SJCRH30 (cell line): ENCODE measurements around the gene RSPRY1. TPM values are rescaled to one million over a fixed set of nuclear protein-coding genes. Genes with fewer than 3 reads are reported as not detected.

ENCODE experiments used
- DNase-seq, 2 experiments: peaks; one replicate each; pipeline ENCODE4 v3.0.0-alpha.2; 2015 to 2020
- H3K27ac ChIP-seq: fragments of 250-450 bp; sonication (Bioruptor Pico); 2 replicates; pipeline ENCODE4 v1.5.1; 2020; ENCODE audit warnings: mild to moderate bottlenecking, moderate library complexity
- H3K27me3 ChIP-seq: fragments of 250-450 bp; sonication (Bioruptor Pico); 2 replicates; pipeline ENCODE4 v1.5.1; 2020; ENCODE audit warnings: mild to moderate bottlenecking, moderate library complexity
- H3K36me3 ChIP-seq: fragments of 250-450 bp; sonication (Bioruptor Pico); 2 replicates; pipeline ENCODE4 v1.5.1; 2020; ENCODE audit warnings: mild to moderate bottlenecking, moderate library complexity
- H3K4me1 ChIP-seq: fragments of 250-450 bp; sonication (Bioruptor Pico); 2 replicates; pipeline ENCODE4 v1.5.1; 2020; ENCODE audit warnings: mild to moderate bottlenecking, moderate library complexity
- H3K4me3 ChIP-seq: fragments of 250-450 bp; sonication (Bioruptor Pico); 2 replicates; pipeline ENCODE4 v1.5.1; 2020; ENCODE audit warnings: mild to moderate bottlenecking, moderate library complexity
- H3K9me3 ChIP-seq: fragments of 250-450 bp; sonication (Bioruptor Pico); replicated peaks from 2 replicates; pipeline ENCODE4 v1.5.1; 2020; ENCODE audit warnings: mild to moderate bottlenecking, moderate library complexity
- total RNA-seq: library from RNA; depleted of rRNA; stranded (reverse); fragments of >200 nt; shearing (Covaris generic); gene quantifications from 2 replicates; pipeline ENCODE4 v1.2.3, GENCODE V29; 2014

RSPRY1 gene
- total RNA-seq, 1 experiment from 2014 or later: 49.9 TPM

DNA sequence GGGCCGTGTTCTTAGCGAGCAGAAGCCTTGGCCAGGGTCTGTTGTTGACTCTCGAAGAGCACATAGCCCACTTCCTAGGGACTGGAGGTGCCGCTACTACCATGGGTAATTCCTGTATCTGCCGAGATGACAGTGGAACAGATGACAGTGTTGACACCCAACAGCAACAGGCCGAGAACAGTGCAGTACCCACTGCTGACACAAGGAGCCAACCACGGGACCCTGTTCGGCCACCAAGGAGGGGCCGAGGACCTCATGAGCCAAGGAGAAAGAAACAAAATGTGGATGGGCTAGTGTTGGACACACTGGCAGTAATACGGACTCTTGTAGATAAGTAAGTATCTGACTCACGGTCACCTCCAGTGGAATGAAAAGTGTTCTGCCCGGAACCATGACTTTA is 18.5 kb downstream of the RSPRY1 start:
- DNase-seq: no peak
- Histone ChIP-seq H3K4me1 (no peaks in the 10 kb centered on the region; the same call in 1 of the 2 replicates), H3K27me3 (no peaks in the 10 kb centered on the region), H3K36me3 (peaks cover 54% of the 10 kb centered on the region), H3K4me3 (no peak overlapping the region), H3K27ac (no peak overlapping the region), H3K9me3 (no peaks in the 10 kb centered on the region)

DNA sequence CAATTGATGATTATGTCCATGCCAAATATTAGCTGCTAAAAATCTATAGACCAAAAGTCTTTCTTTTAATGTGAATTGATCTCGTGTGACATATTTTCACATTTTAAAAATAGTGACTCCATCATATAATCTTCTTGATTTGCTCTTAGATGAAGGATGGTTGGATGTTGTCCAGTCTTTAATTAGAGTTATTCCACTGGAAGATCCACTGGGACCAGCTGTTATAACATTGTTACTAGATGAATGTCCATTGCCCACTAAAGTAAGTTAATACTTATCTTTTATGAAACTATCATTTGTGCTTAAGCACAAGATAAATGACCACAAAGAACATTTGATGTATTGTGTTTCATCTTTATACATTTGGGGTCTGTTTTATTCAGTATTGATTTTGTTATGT is 22.8 kb downstream of the RSPRY1 start:
- Histone ChIP-seq H3K36me3 (peaks cover 87% of the 10 kb centered on the region), H3K9me3 (peaks cover 4% of the 10 kb centered on the region; the same call in 1 of the 2 replicates), H3K27me3 (no peaks in the 10 kb centered on the region), H3K4me3 (no peak overlapping the region), H3K4me1 (no peaks in the 10 kb centered on the region; the same call in 1 of the 2 replicates), H3K27ac (no peak overlapping the region)
- no peak for DNase-seq

DNA sequence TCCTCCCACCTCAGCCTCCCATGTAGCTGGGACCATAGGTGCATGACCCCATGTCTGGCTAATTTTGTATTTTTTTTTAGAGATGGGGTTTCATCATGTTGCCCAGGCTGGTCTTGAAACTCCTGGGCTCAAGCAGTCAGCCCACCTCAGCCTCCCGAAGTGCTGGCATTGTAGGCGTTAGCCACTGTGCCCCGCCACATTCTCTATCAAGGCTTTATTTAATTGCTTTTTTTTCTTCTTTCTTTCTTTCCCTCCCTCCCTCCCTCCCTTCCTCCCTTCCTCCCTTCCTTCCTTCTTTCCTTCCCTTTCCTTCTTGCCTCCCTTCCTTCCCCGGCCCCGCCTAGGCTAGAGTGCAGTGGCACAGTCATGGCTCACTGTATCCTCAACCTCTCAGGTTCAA is 23.7 kb downstream of the RSPRY1 start:
- H3K4me3 ChIP-seq: no peak overlapping the region
- no peaks in the 10 kb centered on the region for H3K27me3 ChIP-seq
- no peaks in the 10 kb centered on the region for H3K4me1 ChIP-seq
- DNase-seq: no peak
- peaks cover 87% of the 10 kb centered on the region for H3K36me3 ChIP-seq
- peaks cover 4% of the 10 kb centered on the region; the same call in 1 of the 2 replicates for H3K9me3 ChIP-seq
- no peak overlapping the region for H3K27ac ChIP-seq

DNA sequence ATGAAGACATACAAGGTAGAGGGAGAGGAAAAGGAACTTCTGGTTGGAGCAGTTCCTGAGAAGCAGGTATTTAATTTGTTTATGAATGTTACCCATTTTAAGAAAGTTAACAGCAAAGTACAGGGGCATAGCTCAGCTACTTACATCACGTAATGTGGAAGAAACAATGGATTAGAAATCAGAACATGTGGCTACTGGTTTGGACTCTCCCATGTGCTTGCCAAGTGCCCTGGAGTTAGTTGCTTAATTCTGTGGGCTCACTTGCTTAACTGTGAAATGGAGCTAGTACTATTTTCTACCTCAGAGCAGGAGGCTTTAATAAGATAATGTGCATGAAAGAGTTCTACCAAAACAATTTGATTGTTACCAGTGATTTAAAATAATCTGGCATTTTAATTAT is 27.3 kb downstream of the RSPRY1 start:
- Histone ChIP-seq H3K27ac (no peak overlapping the region), H3K36me3 (peaks cover 95% of the 10 kb centered on the region), H3K27me3 (no peaks in the 10 kb centered on the region), H3K4me3 (no peak overlapping the region), H3K9me3 (peaks cover 28% of the 10 kb centered on the region), H3K4me1 (no peaks in the 10 kb centered on the region)
- DNase-seq: no peak

DNA sequence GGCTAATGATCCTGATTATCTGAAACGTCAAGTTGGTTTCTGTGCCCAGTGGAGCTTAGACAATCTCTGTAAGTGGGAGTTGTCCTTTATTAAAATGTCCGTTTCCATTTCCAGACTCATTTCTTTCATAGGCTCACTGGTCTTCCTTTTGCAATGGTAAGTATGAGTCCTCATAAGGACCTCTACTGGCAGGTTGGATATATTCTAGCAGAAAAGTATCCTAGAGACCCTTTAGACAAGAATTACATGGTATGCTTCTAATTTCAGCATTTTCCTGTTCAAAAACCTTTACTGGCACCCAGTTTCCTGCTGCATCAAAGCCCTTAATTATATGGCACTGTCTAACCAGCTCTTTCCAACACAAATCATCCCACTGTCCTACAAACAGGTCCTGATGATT is 30.8 kb downstream of the RSPRY1 start:
- Histone ChIP-seq H3K4me1 (no peaks in the 10 kb centered on the region), H3K4me3 (no peak overlapping the region), H3K27ac (no peak overlapping the region), H3K36me3 (peaks cover 97% of the 10 kb centered on the region), H3K27me3 (no peaks in the 10 kb centered on the region), H3K9me3 (peaks cover 31% of the 10 kb centered on the region)
- no peak for DNase-seq

DNA sequence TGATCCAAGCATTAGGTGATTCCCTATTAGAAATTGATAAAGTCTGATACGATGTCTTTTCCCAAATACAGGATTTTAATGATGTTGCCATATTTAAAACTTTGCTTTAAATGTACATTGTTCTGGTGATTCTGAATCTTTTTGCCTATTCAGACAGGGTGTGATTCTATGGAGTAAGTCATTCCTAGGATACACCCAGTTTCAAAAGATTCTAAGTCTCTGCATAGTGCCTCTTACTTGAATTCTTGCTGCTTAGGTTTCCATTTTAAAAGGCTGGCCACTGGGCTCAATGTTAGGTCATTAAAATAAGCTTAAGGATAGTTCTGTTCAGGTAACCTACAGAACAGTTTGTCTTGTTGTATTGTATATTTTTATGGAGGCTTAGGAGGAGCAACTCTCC is 36.9 kb downstream of the RSPRY1 start:
- Histone ChIP-seq H3K9me3 (peaks cover 6% of the 10 kb centered on the region), H3K4me3 (no peak overlapping the region), H3K27me3 (no peaks in the 10 kb centered on the region), H3K36me3 (peaks cover 90% of the 10 kb centered on the region), H3K27ac (no peak overlapping the region), H3K4me1 (peaks cover 9% of the 10 kb centered on the region)
- no peak for DNase-seq

DNA sequence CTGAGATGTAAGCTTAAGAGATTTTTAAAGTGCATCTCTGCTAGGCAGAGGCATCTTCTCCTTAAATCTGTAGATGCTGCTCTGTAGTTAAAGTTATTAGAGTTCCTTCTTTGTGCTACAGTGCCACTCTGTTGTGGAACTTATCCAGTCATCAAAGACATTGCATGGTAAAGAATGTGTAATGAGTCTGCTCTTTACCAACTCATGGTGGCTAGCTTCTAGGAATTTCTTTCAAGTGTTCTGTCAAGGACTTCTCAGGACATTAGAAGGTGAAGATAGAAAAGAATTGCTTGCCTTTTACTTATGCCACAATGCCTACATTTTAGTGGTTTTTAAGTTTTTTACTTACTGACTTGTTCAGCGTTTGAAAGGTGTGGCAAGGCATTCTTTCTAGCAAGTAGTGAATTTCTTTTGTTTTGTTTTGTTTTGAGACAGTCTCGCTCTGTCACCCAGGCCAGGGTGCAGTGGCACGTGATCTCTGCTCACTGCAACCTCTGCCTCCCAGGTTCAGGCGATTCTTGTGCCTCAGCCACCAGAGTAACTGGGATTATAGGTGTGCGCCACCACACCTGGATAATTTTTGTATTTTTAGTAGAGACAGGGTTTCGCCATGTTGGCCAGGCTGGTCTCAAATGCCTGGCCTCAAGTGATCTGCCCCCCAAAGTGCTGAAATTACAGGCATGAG is 38.7 kb downstream of the RSPRY1 start:
- Histone ChIP-seq H3K4me1 (peaks cover 9% of the 10 kb centered on the region), H3K27ac (no peak overlapping the region), H3K4me3 (no peak overlapping the region), H3K27me3 (no peaks in the 10 kb centered on the region), H3K36me3 (peaks cover 89% of the 10 kb centered on the region), H3K9me3 (no peaks in the 10 kb centered on the region)
- DNase-seq: no peak

DNA sequence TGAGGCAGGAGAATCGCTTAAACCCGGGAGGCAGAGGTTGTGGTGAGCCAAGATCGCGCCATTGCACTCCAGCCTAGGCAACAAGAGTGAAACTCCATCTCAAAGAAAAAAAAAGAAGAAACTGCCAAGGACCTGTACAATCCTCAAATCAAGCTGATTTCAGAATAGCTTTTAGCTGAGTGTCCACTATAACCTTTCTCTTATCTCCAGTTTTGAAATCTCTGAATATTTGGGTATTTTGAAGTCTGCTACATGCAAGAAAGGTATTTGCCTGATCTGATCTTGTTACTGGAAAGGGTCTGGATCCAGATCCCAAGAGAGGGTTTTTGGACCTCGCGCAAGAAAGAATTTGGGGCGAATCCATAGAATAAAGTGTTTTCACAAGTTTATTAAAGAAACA is 39.8 kb downstream of the RSPRY1 start:
- no peaks in the 10 kb centered on the region for H3K27me3 ChIP-seq
- peaks cover 89% of the 10 kb centered on the region for H3K36me3 ChIP-seq
- no peaks in the 10 kb centered on the region for H3K9me3 ChIP-seq
- H3K4me3 ChIP-seq: no peak overlapping the region
- H3K27ac ChIP-seq: no peak overlapping the region
- no peak for DNase-seq
- H3K4me1 ChIP-seq: peaks cover 9% of the 10 kb centered on the region

DNA sequence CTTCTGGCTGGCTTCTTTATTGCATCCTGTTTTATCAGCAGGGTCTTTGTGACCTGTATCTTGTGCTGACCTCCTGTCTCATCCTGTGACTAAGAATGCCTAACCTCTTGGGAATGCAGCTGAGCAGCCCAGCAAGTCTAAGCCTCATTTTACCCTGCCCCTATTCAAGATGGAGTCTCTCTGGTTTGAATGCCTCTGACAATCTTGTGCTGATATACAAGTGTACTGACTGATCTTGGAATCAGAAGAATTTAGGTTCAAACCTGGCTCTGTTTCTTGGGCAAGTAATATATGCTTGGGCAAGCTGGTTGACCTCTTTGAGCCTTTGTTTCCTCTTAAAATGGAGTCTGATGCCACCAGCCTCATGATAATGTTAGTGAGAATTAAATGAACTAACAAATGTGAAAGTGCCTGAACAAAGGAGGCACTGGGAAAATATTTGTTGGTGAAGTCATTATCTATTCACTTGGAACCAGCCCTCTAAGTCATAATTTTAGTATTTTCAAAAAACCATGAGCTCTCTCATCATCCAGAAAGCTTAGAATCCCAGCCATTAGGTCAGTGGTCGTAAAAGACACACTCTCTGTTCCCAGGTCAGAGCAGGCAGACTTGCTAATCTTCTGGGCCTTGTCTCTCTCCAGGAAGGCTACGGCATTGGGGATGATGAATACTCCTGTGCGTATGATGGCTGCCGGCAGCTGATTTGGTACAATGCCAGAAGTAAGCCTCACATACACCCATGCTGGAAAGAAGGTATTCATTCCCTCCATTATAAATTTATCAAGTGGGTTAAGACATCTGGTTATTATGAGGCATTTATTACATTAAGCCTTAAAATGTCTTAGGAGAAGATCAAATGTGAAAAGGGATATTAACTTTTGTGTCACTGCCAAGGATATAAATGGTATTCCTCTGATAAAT is 40.8 kb downstream of the RSPRY1 start:
- Histone ChIP-seq H3K9me3 (no peaks in the 10 kb centered on the region), H3K27me3 (no peaks in the 10 kb centered on the region), H3K27ac (peak overlapping the region; percentile 14), H3K36me3 (peaks cover 89% of the 10 kb centered on the region), H3K4me3 (no peak overlapping the region), H3K4me1 (peaks cover 9% of the 10 kb centered on the region)
- peak; percentile 50 to 70 for DNase-seq

DNA sequence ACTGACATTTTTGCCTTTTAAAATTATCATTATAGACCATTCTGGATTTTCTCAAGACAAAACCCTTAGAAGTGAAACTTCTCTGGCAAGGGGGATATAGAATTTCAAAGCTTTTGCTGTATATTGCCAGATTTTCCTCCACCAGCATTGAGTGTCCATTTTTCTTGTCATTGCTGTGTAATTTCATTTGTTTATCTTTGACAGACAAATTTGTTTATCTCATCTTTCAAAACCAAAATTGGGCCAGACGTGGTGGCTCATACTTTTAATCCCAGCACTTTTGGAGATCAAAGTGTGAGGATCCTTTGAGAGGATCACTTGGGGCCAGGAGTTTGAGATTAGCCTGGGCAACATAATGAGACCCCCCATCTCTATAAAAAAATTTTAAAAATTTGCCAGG is 43.0 kb downstream of the RSPRY1 start:
- no peak overlapping the region for H3K4me3 ChIP-seq
- H3K4me1 ChIP-seq: peaks cover 9% of the 10 kb centered on the region
- DNase-seq: no peak
- no peaks in the 10 kb centered on the region for H3K27me3 ChIP-seq
- no peak overlapping the region for H3K27ac ChIP-seq
- peaks cover 93% of the 10 kb centered on the region for H3K36me3 ChIP-seq
- no peaks in the 10 kb centered on the region for H3K9me3 ChIP-seq

DNA sequence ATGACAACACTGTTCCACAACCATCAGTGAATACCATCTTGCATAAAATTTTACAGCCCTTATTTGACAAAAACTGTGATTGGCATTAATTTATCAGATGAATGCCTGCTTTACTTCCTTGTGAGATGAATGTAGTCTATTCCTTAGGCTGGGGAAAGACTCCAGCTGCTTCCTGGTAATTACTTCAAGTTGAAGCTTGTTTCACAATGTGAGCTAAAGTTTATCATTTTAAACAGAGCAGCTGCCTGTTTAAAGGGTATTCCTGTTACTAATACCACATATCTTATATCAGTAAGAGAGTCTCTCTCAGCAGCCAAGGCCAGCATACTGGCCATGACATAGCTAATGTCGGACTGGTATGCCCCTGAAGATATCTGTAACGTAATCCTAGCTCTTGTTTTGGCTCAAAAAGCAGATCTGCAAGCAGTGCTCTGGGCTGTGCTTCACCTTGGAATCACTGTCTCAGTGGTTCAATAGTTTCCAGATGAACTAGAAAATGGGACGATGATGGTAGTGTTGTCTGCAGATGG is 45.8 kb downstream of the RSPRY1 start:
- H3K9me3 ChIP-seq: no peaks in the 10 kb centered on the region
- H3K4me3 ChIP-seq: no peak overlapping the region
- peaks cover 93% of the 10 kb centered on the region for H3K36me3 ChIP-seq
- H3K27me3 ChIP-seq: no peaks in the 10 kb centered on the region
- peaks cover 6% of the 10 kb centered on the region for H3K4me1 ChIP-seq
- DNase-seq: no peak
- H3K27ac ChIP-seq: no peak overlapping the region

DNA sequence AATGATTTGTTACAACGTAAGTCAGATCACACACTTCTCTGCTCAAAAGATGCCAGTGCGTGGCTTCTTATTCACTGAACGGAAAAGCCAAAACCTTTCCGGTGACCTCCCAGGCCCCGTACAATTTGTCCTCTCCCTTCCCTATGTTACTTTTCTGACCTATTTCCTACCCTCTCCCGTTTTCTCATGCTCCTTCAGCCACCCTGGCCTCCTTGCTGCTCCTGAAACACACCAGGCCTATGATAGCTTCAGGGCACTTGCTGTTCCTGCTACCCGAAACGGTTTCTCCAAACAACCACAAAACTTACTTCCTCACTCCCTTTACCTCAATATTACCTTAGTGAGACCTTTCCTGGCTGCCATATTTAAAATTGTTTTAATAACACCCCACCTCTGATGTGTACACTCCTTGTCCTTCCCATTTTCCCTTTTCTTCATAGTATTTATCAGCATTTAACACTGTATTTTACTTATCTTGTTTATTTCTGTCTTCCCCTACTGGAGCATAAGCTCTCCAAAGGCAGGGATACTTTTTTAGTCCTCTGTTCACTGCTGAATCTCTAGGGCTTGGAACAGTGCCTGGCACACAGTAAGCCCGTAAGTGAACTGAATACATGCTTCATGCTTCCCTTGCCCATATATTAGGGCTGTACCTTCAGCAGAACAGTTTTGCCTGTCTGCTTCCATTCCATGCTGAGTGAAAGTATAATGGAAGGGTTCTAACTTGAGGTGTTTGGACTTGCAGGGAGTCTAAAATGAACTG is 48.0 kb downstream of the RSPRY1 start:
- peaks cover 93% of the 10 kb centered on the region for H3K36me3 ChIP-seq
- H3K27me3 ChIP-seq: no peaks in the 10 kb centered on the region
- no peak overlapping the region for H3K27ac ChIP-seq
- no peaks in the 10 kb centered on the region for H3K4me1 ChIP-seq
- no peak for DNase-seq
- H3K9me3 ChIP-seq: no peaks in the 10 kb centered on the region
- no peak overlapping the region for H3K4me3 ChIP-seq

DNA sequence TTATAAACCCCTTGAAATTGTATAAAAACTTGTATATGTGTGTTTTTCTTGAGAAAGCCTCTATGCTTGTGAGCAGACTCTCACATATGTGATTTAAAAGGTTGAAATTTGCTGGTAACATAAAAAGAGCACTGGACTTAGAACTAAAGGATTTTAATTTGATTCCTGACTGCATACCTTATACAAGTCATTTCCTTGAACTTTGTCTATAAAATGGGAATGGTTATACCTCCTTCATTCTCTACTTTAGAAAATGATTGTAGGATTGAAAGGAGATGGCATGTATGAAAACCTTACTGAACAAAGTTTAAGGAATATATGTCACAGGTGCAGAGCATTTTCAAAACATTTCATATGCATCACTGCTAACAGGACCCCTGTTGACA is 48.6 kb downstream of the RSPRY1 start:
- Histone ChIP-seq H3K27me3 (no peaks in the 10 kb centered on the region), H3K27ac (no peak overlapping the region), H3K36me3 (peaks cover 96% of the 10 kb centered on the region), H3K4me3 (no peak overlapping the region), H3K4me1 (no peaks in the 10 kb centered on the region), H3K9me3 (no peaks in the 10 kb centered on the region)
- no peak for DNase-seq

DNA sequence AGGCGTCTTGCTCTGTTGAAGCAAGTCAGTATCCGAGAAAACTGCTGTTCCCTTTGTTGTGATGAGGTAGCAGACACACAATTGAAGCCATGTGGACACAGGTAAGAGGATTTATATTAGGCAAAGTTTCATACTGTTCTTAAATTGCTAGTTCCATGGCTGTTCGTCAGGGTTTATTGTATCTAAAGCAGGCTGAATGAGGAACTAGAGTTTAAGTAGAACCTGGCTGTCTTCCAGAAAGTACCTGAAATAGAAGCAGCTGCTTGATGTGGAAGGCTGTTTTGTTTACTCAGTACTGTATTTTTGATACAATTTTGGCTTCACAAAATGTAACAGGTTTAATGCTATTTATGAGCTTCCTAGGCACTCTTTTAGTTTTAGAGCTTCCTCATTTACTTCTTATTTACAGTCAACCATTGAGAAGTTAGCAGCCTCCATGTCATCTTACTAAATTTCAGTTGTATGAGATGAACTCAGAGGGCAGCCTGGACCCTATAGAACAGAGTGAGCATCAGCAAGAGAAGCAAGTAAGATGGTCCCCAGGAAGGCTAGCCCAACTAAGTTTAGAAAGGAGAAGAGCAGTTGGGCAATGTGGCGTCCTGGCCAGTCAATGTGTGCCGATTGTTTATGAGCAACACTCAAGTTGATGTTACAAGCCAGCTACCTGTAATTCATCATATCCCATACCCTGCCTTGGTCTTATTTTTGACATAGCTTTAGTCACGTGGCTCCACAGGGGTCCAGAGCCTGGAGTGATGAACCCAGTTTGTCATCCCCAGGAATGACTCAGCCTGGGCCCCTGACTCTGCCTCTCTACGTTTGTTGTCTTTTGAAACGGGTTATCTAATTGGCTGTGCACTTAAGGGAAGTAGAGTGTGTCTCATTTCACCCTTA is 49.2 kb downstream of the RSPRY1 start:
- Histone ChIP-seq H3K36me3 (peaks cover 94% of the 10 kb centered on the region), H3K27me3 (no peaks in the 10 kb centered on the region), H3K4me1 (no peaks in the 10 kb centered on the region), H3K27ac (no peak overlapping the region), H3K9me3 (no peaks in the 10 kb centered on the region), H3K4me3 (no peak overlapping the region)
- DNase-seq: no peak
